ENCODE results near the gene GNRH2.
A peak's percentile ranks its signal among the peaks of the same experiment; 100 is the strongest.
"Not testable (repeated sequence)": the region's sequence is repeated elsewhere in the genome, so short reads cannot be mapped to it uniquely, and the experiment has no call there.

Gene GNRH2

GRCh38 chr20:3075315-3075714 is 31.9 kb downstream of the GNRH2 start:
- not testable (repeated sequence) for DNase-seq

DNA sequence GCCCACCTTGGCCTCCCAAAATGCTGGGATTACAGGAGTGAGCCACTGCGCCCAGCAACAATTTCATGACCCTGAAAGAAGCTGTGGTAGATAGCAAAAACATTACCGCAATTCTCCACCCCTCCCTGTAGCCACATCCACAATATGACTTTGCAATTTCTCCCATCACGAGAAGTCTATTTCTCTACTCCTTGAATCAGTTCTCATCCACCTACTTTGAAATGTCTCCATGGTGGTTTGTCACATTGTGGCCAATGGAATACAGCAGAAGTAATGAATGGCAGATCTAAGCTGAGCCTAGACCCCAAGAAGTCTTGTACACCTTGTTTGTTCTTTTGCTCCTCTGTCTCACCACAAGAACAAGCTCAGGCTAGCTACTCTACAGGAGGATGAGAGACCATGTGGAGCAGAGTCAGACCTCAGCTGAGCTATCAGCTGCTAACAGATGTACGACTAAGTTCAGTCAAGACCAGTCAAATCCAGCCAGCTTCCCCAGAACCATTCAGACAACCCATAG is 34.3 kb downstream of the GNRH2 start:
- no peak for DNase-seq

DNA sequence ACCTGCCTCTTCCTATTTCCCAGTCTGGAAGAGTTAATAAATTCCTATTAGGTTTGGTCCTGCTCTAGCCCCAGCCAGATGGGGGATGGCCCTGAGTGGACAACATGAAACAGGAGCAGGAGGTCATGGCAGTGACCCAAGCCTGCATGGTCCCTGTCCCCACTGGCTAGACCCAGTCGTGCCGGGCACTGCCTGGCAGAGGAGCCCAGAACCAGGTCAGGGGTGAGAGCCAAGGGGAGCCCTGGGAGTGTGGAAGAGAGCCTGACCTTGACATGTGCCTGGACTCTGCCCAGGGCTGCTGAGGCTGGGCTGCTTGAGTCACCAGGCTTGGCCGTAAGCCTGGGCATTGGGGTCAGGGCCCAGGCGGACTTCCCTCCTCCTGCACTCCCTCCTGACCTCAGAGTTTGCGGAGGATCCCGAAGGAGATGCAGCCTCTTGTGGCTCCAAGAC is 37.5 kb downstream of the GNRH2 start:
- DNase-seq = no peak

DNA sequence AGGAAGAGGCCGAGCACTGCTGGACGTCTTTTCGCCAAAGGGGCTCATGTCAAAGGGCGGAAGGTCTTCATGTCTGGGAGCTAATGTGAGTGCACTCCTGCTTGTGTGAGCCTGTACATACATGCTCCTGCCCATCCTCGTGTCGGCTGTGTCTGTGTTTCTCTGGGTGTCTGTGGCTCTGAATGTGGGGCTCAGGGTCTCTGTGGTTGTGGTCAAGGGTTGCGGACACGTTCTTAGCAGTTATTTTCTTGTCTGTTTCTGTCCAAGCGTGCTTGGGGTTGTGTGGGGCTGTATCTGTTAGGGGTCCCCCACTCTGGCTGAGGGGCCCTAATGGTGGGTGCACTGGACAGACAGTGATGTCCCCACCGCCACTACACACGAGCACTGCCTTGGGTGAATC is 38.2 kb downstream of the GNRH2 start:
- no peak for DNase-seq

GRCh38 chr20:3082306-3082951 is 39.0 kb downstream of the GNRH2 start:
- DNase-seq = peak; percentile 57

DNA sequence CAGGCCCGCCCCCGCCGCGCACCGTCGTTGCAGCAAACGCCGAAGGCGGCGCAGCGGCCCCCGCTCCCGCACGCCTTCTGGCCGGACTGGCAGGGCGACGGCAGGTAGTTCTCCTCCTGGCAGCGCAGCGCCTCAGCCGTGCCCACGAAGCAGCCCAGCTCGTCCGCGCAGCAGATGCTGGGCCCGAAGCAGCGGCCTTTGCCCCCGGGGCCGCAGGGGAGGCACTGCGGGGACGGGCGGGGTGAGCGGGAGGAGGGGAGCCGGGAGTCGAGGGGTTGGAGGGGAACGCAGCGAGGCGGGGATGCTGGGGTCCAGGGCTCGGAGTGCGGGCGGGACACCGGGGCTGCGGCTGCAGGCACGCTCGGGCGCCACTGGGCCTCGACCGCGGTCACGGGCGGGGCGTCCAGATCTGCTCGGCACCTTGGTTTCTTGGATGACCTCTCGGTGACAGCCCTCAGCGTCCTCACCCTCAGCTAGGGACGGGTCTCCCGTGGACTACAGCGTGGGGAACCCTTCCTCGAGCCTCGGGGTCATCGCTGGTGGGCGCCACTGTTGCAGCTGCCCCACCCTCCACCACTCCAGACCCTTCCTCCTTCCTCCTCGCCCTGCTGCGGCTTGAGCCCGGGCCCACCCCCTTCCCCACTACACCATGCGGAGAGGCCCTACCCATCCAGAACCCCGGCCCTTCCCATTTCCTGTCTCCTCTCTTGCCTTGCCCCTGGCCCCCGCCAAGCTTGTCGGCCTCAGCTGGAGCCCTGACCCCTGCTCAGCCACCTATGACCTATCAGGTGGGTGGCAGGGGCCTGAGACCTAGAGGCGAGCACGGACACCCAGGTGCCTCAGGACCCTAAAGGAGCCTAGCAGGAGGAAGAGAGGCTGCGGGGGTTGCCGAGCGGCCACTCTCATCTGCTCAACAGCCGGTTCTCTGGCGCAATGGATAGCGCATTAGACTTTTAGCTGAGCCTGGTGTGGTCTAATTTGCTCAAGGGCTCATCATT is 39.8 kb downstream of the GNRH2 start:
- DNase-seq = peak; percentile 52

DNA sequence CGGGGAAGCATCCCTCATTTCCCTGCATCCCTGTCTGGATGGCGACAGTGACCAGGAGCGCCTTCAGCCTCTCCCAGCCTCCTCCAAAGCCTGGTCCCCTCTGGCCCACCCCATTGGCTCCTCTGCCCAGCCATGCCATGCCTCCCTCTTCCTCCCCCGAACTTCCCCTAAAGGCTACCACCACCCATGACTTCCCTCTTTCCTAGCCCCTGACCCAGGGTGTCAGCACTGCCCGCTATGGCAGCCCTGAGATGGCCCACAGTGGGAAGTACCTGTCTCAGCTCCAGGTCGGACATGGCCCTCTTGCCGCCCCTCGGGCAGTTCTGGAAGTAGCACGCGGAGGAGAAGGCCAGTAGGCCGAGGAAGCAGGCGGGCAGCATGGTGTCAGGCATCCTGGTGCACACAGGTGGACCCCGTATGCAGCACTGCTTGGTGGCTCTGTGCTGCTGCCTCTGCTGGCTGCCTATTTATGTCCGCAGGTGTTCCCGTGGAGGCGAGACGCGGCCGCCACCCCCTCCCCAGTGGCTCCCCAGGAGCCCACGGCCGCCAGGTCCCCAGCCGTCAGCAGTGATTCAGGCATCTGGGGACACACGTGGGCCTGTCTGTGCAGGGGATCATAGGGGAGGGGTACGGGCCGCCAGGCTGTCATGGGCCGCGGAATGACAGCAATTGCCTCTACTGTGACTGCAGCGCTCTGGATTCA is 41.0 kb downstream of the GNRH2 start, which contains the start of gene AVP:
AVP (minus strand) TSS at position 442 of the 703 bp plus-strand sequence; CDS start at position 392, 50 bp downstream.
- no peak for DNase-seq

- DNase-seq = no peak
These were observed 41.6 kb downstream of the GNRH2 start for GRCh38 chr20:3084986-3085360.

DNA sequence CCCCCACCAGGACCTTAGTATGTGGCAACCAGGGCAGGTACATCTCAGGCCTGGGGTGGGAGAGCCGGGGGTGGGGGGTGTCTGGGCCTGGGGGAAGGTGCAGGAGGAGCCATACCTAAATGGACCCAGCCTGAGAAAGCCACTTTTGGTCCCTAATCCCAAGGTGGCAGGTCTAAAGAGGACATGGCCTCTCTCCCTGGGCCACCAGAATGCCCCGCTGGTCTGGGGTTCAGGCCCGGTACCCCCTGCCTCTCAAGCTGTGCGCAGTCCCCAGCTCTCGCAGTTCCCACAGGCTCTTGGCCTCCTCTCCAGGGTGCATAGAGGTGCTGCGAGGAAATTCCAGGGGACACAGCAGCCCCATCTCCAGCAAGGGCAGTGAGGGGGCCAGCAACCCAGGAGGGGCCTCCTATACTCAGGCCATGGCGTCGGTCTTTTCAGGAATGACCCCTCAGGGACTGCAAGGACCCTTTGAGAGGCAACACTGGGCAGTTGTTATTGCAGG is 42.2 kb downstream of the GNRH2 start:
- no peak for DNase-seq

DNA sequence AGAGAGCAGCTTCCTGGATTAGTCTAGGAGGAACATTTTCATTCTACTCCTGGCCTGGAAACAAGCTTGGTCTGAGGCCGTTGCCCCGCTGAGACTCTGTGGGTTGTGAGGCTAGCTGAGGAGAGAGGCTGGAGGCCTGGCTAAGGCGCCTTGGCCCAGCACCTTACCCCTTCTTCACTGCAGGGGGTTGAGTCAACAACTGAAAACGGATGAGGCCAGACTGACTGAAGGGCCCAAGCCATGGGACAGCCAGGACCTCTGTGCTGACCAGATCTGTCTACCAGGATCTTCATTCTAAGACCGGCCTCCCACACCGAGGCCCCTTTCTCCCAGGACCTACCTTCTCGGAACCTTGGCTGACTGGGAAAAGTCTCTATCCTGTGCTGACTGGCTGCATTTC is 44.6 kb downstream of the GNRH2 start:
- no peak for DNase-seq

DNA sequence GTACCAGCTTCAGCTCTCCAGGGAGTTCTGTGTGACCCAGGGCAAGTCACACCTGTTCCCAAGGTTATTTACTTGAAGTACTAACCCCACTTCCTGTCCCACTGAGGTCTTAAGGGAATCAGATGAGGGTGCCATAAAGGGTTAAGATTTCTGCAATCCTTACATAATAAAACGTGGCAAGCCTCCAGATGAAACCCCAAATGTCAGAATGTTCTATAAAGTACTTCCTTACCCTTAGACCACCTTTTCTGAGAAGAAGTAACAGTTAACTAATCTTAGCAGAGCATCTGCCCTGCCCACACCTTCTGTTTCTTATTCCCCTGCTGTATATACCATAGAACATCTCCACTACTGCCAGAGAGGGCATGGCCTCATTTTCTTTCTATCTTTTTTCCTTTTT is 47.1 kb downstream of the GNRH2 start:
- DNase-seq = no peak

DNA sequence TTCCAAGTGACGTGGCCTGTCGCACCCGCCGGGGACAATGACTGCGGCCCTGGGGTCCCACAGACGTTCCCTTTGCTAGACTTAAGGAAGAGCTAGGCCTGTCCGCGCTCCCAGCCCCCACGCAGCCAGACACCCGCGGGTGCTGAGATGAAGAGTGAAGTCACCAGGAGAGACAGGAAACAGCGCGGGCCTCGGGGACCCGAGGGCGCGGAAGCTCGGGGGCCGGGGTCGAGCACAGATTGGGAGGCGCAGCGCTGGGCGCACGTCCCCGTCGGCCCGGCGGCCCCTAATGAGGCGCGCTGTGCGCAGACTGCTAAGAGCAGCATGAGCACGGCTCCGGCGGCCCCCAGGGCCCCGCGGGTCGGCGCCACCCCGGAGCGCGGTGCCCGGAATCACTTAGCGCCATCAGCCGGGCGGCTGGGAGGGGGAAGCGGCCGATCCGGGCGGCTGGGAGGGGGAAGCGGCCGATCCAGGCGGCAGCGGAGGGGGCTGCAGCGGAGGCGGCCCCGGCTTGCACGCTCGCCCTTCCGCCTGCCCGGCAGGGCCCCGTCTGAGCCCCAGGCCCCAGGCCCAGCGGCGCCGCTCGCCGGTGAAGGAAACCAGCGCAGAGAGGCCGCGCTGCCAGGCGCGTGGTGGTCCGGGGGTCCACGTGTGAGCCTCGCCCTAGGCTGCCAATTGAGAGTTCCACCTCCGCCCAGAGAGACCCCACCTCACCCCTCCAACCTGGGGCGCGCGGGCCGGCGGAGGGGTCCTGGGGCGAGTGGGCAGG is 49.4 kb downstream of the GNRH2 start:
- no peak for DNase-seq

DNA sequence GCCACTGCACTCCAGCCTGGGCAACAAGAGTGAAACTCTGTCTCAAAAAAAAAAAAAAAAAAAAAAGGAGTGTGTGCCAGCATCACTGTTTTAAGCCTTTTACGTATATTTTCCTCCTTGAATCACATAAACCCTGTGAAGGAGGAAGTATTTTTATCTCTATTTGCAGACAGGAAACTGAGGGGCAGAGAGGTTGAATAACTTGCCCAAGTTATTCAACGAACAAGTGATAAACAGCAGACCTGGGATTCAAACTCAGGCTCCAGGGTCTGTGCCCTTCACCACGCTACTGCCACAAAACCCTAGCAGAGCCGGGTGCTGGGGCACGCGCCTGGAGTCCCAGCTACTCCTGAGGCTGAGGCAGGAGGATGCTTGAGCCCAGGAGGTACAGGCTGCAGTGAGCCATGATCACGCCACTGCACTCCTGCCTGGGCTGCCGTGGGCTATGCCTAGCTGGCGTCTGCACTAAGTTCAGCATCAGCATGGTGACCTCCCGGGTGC is 50.5 kb downstream of the GNRH2 start:
- DNase-seq = no peak

- no peak for DNase-seq
These were observed 51.6 kb downstream of the GNRH2 start for GRCh38 chr20:3094848-3095629.

All from DMS53 (cell line).